ENCODE results near the gene NFIC. TPM values are rescaled to one million over a fixed set of nuclear protein-coding genes. Genes with fewer than 3 reads are reported as not detected.

NFIC gene
- total RNA-seq, 1 donor from 2014 or later = 38.3 TPM

GRCh38 chr19:3477506-3477905, 111.1 kb downstream of the NFIC start:
- H3K36me3 Mint-ChIP-seq (ENCODE audit: low read depth, unreplicated experiment) = no peaks in the 10 kb centered on the region
- H3K9me3 Mint-ChIP-seq (ENCODE audit: unreplicated experiment) = no peaks in the 10 kb centered on the region
- Histone ChIP-seq H3K27me3 (ENCODE audit: insufficient read depth, low read length) (peaks cover 21% of the 10 kb centered on the region), H4K20me1 (ENCODE audit: insufficient read depth, low read length) (peaks cover under 1% of the 10 kb centered on the region), H3K4me3 (ENCODE audit: insufficient read depth, low read depth, low read length) (no peak overlapping the region), H3K79me2 (ENCODE audit: insufficient read depth, low read length) (no peaks in the 10 kb centered on the region), H3K27ac (ENCODE audit: low read depth, low read length) (no peak overlapping the region), H3K4me2 (ENCODE audit: low read length) (no peak overlapping the region), H3K4me1 (ENCODE audit: insufficient read depth, low read length) (no peaks in the 10 kb centered on the region), H3K36me3 (ENCODE audit: insufficient read depth, low read length) (no peaks in the 10 kb centered on the region), H3K9me3 (ENCODE audit: insufficient read depth, low read depth, low read length) (no peaks in the 10 kb centered on the region), H2AFZ (ENCODE audit: low read depth, low read length) (no peak overlapping the region), H3K9ac (ENCODE audit: low read length) (no peak overlapping the region)
- FAIRE-seq = no peak
- H3K4me1 Mint-ChIP-seq (ENCODE audit: low read depth, unreplicated experiment) = no peaks in the 10 kb centered on the region
- TF ChIP-seq EZH2 (IDR thresholded peaks at IDR 0.05; ENCODE audit: insufficient read depth, low read length) = no peak
- TF ChIP-seq CTCF (IDR thresholded peaks at IDR 0.05; ENCODE audit: insufficient read depth, low read depth, low read length) = no peak
- H3K27me3 Mint-ChIP-seq (ENCODE audit: low read depth, unreplicated experiment) = peaks cover 11% of the 10 kb centered on the region
- H3K4me3 Mint-ChIP-seq (ENCODE audit: unreplicated experiment) = no peak overlapping the region
- DNase-seq (ENCODE audit: low read depth) = no peak
- no peak overlapping the region for H3K27ac Mint-ChIP-seq (ENCODE audit: unreplicated experiment)

DNA sequence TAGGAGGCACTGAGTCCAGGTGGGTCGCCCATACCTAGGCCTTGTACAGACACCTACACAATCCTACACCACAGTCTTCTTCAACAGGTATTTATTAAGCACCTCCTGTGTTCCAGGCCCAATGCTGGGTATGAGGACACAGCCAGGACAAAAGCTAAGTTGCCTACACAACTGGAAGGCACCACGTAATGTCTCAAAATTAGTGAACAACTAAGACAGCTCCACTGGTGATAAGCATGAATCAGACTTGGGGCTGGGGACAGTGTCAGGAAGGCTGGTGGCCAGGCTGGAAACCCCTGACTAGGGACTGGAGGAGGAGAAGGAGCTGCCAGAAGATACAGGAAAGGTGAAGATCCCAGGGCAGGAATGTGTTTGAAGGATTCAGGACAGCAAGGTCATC, 111.6 kb downstream of the NFIC start:
- Histone ChIP-seq H2AFZ (ENCODE audit: low read depth, low read length) (no peak overlapping the region), H3K4me1 (ENCODE audit: insufficient read depth, low read length) (no peaks in the 10 kb centered on the region), H4K20me1 (ENCODE audit: insufficient read depth, low read length) (no peaks in the 10 kb centered on the region), H3K9ac (ENCODE audit: low read length) (no peak overlapping the region), H3K9me3 (ENCODE audit: insufficient read depth, low read depth, low read length) (no peaks in the 10 kb centered on the region), H3K36me3 (ENCODE audit: insufficient read depth, low read length) (no peaks in the 10 kb centered on the region), H3K4me2 (ENCODE audit: low read length) (no peak overlapping the region), H3K27ac (ENCODE audit: low read depth, low read length) (no peak overlapping the region), H3K79me2 (ENCODE audit: insufficient read depth, low read length) (no peaks in the 10 kb centered on the region), H3K27me3 (ENCODE audit: insufficient read depth, low read length) (peaks cover 21% of the 10 kb centered on the region), H3K4me3 (ENCODE audit: insufficient read depth, low read depth, low read length) (no peak overlapping the region)
- H3K4me1 Mint-ChIP-seq (ENCODE audit: low read depth, unreplicated experiment) = no peaks in the 10 kb centered on the region
- H3K36me3 Mint-ChIP-seq (ENCODE audit: low read depth, unreplicated experiment) = no peaks in the 10 kb centered on the region
- no peaks in the 10 kb centered on the region for H3K9me3 Mint-ChIP-seq (ENCODE audit: unreplicated experiment)
- no peak overlapping the region for H3K4me3 Mint-ChIP-seq (ENCODE audit: unreplicated experiment)
- H3K27me3 Mint-ChIP-seq (ENCODE audit: low read depth, unreplicated experiment) = peaks cover 12% of the 10 kb centered on the region
- H3K27ac Mint-ChIP-seq (ENCODE audit: unreplicated experiment) = no peak overlapping the region
- no peak for DNase-seq (ENCODE audit: low read depth)
- no peak for FAIRE-seq
- TF ChIP-seq EZH2 (IDR thresholded peaks at IDR 0.05; ENCODE audit: insufficient read depth, low read length) (no peak), CTCF (IDR thresholded peaks at IDR 0.05; ENCODE audit: insufficient read depth, low read depth, low read length) (no peak)

GRCh38 chr19:3478409-3479176, 112.2 kb downstream of the NFIC start:
- H3K27me3 ChIP-seq (ENCODE audit: insufficient read depth, low read length) = peaks cover 21% of the 10 kb centered on the region
- no peaks in the 10 kb centered on the region for H3K4me1 ChIP-seq (ENCODE audit: insufficient read depth, low read length)
- TF ChIP-seq CTCF (IDR thresholded peaks at IDR 0.05; ENCODE audit: insufficient read depth, low read depth, low read length) (no peak), EZH2 (IDR thresholded peaks at IDR 0.05; ENCODE audit: insufficient read depth, low read length) (no peak)
- H3K9me3 ChIP-seq (ENCODE audit: insufficient read depth, low read depth, low read length) = no peaks in the 10 kb centered on the region
- no peaks in the 10 kb centered on the region for H3K36me3 ChIP-seq (ENCODE audit: insufficient read depth, low read length)
- Mint-ChIP-seq H3K9me3 (ENCODE audit: unreplicated experiment) (no peaks in the 10 kb centered on the region), H3K27ac (ENCODE audit: unreplicated experiment) (no peak overlapping the region), H3K4me3 (ENCODE audit: unreplicated experiment) (no peak overlapping the region), H3K4me1 (ENCODE audit: low read depth, unreplicated experiment) (no peaks in the 10 kb centered on the region), H3K36me3 (ENCODE audit: low read depth, unreplicated experiment) (no peaks in the 10 kb centered on the region), H3K27me3 (ENCODE audit: low read depth, unreplicated experiment) (peaks cover 13% of the 10 kb centered on the region)
- no peak overlapping the region for H3K4me2 ChIP-seq (ENCODE audit: low read length)
- no peaks in the 10 kb centered on the region for H4K20me1 ChIP-seq (ENCODE audit: insufficient read depth, low read length)
- FAIRE-seq = no peak
- no peak overlapping the region for H3K9ac ChIP-seq (ENCODE audit: low read length)
- H3K27ac ChIP-seq (ENCODE audit: low read depth, low read length) = no peak overlapping the region
- H2AFZ ChIP-seq (ENCODE audit: low read depth, low read length) = no peak overlapping the region
- H3K4me3 ChIP-seq (ENCODE audit: insufficient read depth, low read depth, low read length) = no peak overlapping the region
- no peak for DNase-seq (ENCODE audit: low read depth)
- H3K79me2 ChIP-seq (ENCODE audit: insufficient read depth, low read length) = no peaks in the 10 kb centered on the region

Data from astrocyte (in vitro differentiated cells and primary cell).